ENCODE results near the gene CALML3. TPM values are rescaled to one million over a fixed set of nuclear protein-coding genes. Genes with fewer than 3 reads are reported as not detected.
A peak's percentile ranks its signal among the peaks of the same experiment; 100 is the strongest.

CALML3 gene
- total and polyA plus RNA-seq, 2 of the 8 experiments (the other 6 are each of a cell fraction or from before 2014, with no cell fraction given) = not detected

- Histone ChIP-seq H4K5ac (ENCODE audit: insufficient read length, low read depth, low read length) (peak overlapping the region; percentile 33), H4K20me1 (replicated peaks in 1 of 2; ENCODE audit: control insufficient read depth in 1 of 2, insufficient read depth in 2 of 2, low read length in 2 of 2) (no peaks in the 10 kb centered on the region), H3K9ac (replicated peaks in 1 of 4; ENCODE audit: extremely low read depth in 1 of 4, low read depth in 3 of 4, low read length in 3 of 4) (no peak overlapping the region), H2AFZ (ENCODE audit: low read length) (no peak overlapping the region), H4K91ac (replicated peaks; ENCODE audit: insufficient read length, low read length) (peak overlapping the region; percentile 59), H3K79me2 (ENCODE audit: control insufficient read depth in 1 of 2, insufficient read depth in 2 of 2, low read length in 2 of 2) (no peaks in the 10 kb centered on the region), H3K56ac (replicated peaks; ENCODE audit: insufficient read length, low read depth, low read length) (no peak overlapping the region), H2BK5ac (ENCODE audit: low read depth, low read length) (peak overlapping the region; percentile 98; the same call in 1 of the 2 replicates), H3K23ac (ENCODE audit: insufficient read length) (no peak overlapping the region), H3K4me2 (ENCODE audit: insufficient read depth in 1 of 2, low read depth in 2 of 2, low read length in 2 of 2) (no peak overlapping the region), H4K8ac (ENCODE audit: extremely low read depth, insufficient read depth, low read length) (peak overlapping the region; percentile 1; the same call in 1 of the 2 replicates), H3K36me3 (ENCODE audit: control insufficient read depth in 2 of 4, insufficient read depth in 4 of 4, low read length in 3 of 4) (no peaks in the 10 kb centered on the region), H3K23me2 (ENCODE audit: low read depth, low read length) (no peaks in the 10 kb centered on the region), H2BK12ac (ENCODE audit: low read depth, low read length) (peak overlapping the region; percentile 97), H2AK5ac (ENCODE audit: low read depth, low read length) (peak overlapping the region; percentile 98; the same call in 1 of the 2 replicates), H2BK120ac (replicated peaks; ENCODE audit: low read depth, low read length) (peak overlapping the region; percentile 18), H3K4me1 (replicated peaks in 1 of 4; ENCODE audit: control insufficient read depth in 3 of 4, insufficient read depth in 4 of 4, low read length in 3 of 4) (peaks cover 3 to 14% (median 8%) of the 10 kb centered on the region in 4 experiments), H2BK20ac (ENCODE audit: low read length) (peak overlapping the region; percentile 94; the same call in 1 of the 2 replicates), H3K14ac (ENCODE audit: insufficient read length) (no peak overlapping the region), H3K4me3 (ENCODE audit: extremely low read depth in 1 of 4, insufficient read depth in 2 of 4, low read depth in 3 of 4, low read length in 4 of 4) (no peak overlapping the region), H3K4ac (replicated peaks; ENCODE audit: insufficient read length, low read depth, low read length) (peak overlapping the region; percentile 92), H3K79me1 (ENCODE audit: low read depth, low read length) (no peaks in the 10 kb centered on the region), H2BK15ac (ENCODE audit: low read length) (0 out of 2 replicates have a peak overlapping the region, but pooled peaks have one; percentile 81), H3K18ac (ENCODE audit: extremely low read depth, low read length) (peak overlapping the region; percentile 72), H3K27me3 (replicated peaks in 1 of 4; ENCODE audit: control insufficient read depth in 3 of 4, extremely low read depth in 1 of 4, insufficient read depth in 3 of 4, low read length in 3 of 4) (no peaks in the 10 kb centered on the region), H3K9me3 (ENCODE audit: insufficient read depth in 2 of 2, low read depth in 1 of 2, low read length in 1 of 2) (no peaks in the 10 kb centered on the region), H3K27ac (ENCODE audit: low read depth, low read length) (no peak overlapping the region)
- CTCF ChIA-PET (ENCODE audit: partially characterized antibody) = interaction anchor here (0.5 to 3.5 kb wide), 7 partner anchors 11 to 1406 kb away, joined by 3 to 18 read pairs (median 3); no protein-coding TSS in a partner anchor
- POLR2A ChIA-PET (ENCODE audit: partially characterized antibody) = interaction anchor here (1.9 to 5.3 kb wide), 5 partner anchors 9 to 31 kb away, joined by 5 to 44 read pairs (median 11); no protein-coding TSS in a partner anchor
- no peak for DNase-seq (ENCODE audit: low read depth in 1 of 2, low spot score in 2 of 2)
- WGBS, 2 experiments (ENCODE audit: extremely low coverage in 1 of 2, insufficient coverage in 1 of 2, insufficient read length in 1 of 2, insufficient replicate concordance in 2 of 2, low coverage in 1 of 2, low lambda C conversion rate in 2 of 2, missing lambda C conversion rate in 1 of 2) = 85% methylated on average over 11 of the region's 11 CpGs; no CpG with 5 or more reads in 1 of the 2 experiments
- FAIRE-seq = no peak
- no peak for TF ChIP-seq CBX8 (IDR thresholded peaks at IDR 0.05; ENCODE audit: borderline replicate concordance, low read depth, low read length)
- no peak for TF ChIP-seq MAX (IDR thresholded peaks at IDR 0.05)
- no peak for TF ChIP-seq SP4 (IDR thresholded peaks at IDR 0.05; ENCODE audit: low read length)
- no peak for TF ChIP-seq CTBP2 (IDR thresholded peaks at IDR 0.05; ENCODE audit: borderline replicate concordance, insufficient read depth, insufficient read length, low read length)
- TF ChIP-seq, protein P1, sequence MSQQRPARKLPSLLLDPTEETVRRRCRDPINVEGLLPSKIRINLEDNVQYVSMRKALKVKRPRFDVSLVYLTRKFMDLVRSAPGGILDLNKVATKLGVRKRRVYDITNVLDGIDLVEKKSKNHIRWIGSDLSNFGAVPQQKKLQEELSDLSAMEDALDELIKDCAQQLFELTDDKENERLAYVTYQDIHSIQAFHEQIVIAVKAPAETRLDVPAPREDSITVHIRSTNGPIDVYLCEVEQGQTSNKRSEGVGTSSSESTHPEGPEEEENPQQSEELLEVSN (IDR thresholded peaks at IDR 0.05) = no peak
Measured at GRCh38 chr10:5477948-5478693, 46.6 kb upstream of the CALML3 start.

Measured in H1 (cell line).